Hippocampal formation (tissue), 2 donors: Measurements from ENCODE around the gene DNAJC3.

Experiments
- DNase-seq, 2 donors: peaks; one replicate each; lab custom pipeline; 2025; lab: John Stamatoyannopoulos, UW

The DNAJC3 gene

GRCh38 chr13:95841894-95842293 lies 165.0 kb downstream of the DNAJC3 start:
- DNase-seq, result no peak

GRCh38 chr13:95842898-95843297 lies 166.0 kb downstream of the DNAJC3 start:
- DNase-seq, result no peak
